Activated T-cell treated with anti-CD3 and anti-CD28 coated beads, Interleukin-2, amount 50 U/mL, for 24 hours (primary cell): Measurements from ENCODE around the gene SSH2.
"Not testable (repeated sequence)": the region's sequence is repeated elsewhere in the genome, so short reads cannot be mapped to it uniquely, and the experiment has no call there.

Source experiments
- DNase-seq: peaks from one replicate; pipeline ENCODE4 v3.0.0-alpha.2; 2020
- H3K27ac Mint-ChIP-seq: 2 replicates; pipeline ENCODE4 v1.8.0; 2020; ENCODE audit warnings: mild to moderate bottlenecking, mixed read lengths
- H3K27me3 Mint-ChIP-seq: 2 replicates; pipeline ENCODE4 v1.8.0; 2020; ENCODE audit warnings: mixed read lengths
- H3K36me3 Mint-ChIP-seq: 2 replicates; pipeline ENCODE4 v1.8.0; 2020; ENCODE audit warnings: low read depth, mixed read lengths
- H3K4me1 Mint-ChIP-seq: 2 replicates; pipeline ENCODE4 v1.8.0; 2020; ENCODE audit warnings: low read depth, mixed read lengths
- H3K4me3 Mint-ChIP-seq: 2 replicates; pipeline ENCODE4 v1.8.0; 2020; ENCODE audit warnings: mild to moderate bottlenecking, moderate library complexity, mixed read lengths
- H3K9me3 Mint-ChIP-seq: 2 replicates; pipeline ENCODE4 v1.8.0; 2020; ENCODE audit warnings: mixed read lengths

SSH2 gene

DNA sequence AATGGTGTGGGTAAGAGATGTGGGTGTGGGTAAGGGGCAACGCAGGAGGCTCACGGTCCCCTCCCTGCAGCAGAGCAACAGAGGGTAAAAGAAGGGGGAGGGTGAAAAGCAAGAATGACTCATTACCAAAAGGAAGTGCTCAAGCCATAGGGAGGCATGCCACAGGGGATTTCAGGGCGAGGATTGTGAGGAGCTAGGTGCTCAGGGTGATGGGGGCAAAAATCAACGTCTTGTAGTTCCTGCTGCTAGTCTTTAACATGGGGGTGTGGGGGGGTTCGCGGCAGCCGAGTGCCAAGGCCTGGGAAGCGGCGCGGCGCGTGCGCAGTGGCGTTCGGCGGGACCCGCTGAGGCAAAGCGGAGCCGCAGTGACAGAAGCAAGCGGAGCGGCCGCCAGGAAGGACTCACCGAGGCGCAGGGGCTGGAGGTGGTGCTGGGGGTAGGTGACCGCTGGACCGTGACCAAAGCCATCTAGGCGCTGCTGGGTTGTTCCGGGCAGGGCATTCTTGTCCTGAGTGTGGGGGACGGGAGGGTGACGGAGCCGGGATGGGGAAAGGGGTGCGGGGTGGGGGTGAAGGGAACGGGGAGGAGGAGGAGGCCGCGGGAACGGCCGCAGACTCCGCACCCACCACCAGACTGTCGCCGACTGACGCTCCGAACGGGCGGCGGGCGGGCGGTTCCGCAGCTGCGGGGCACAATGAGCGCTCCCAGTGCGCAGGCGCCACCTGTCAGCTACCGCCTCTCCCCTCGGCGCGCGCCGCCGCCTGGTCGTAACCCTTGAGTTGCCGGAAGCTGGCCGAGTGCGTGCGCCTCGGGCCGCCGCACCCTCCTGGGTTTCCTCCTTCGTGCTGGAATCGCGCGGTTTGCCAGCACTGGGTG, at the start of gene SSH2:
TSS of gene SSH2 (minus strand) at position 696 of the 876 bp plus-strand sequence. CDS start at position 468, 228 bp downstream.
- peaks cover 30% of the 10 kb centered on the region for H3K4me1 Mint-ChIP-seq
- no peaks in the 10 kb centered on the region for H3K27me3 Mint-ChIP-seq
- no peak within 1 kb of the TSS for H3K4me3 Mint-ChIP-seq
- H3K36me3 Mint-ChIP-seq = peaks cover 19% of the 10 kb centered on the region
- DNase-seq = peak; percentile 91
- H3K27ac Mint-ChIP-seq = no peak within 1 kb of the TSS
- no peaks in the 10 kb centered on the region for H3K9me3 Mint-ChIP-seq

GRCh38 chr17:29977836-29978235, 47.8 kb upstream of the SSH2 start:
- DNase-seq = no peak
- no peak overlapping the region for H3K4me3 Mint-ChIP-seq
- no peak overlapping the region for H3K27ac Mint-ChIP-seq
- no peaks in the 10 kb centered on the region for H3K4me1 Mint-ChIP-seq
- H3K36me3 Mint-ChIP-seq = no peaks in the 10 kb centered on the region
- no peaks in the 10 kb centered on the region for H3K27me3 Mint-ChIP-seq
- no peaks in the 10 kb centered on the region for H3K9me3 Mint-ChIP-seq

- Mint-ChIP-seq H3K4me3 (no peak overlapping the region), H3K27ac (no peak overlapping the region), H3K36me3 (no peaks in the 10 kb centered on the region), H3K4me1 (no peaks in the 10 kb centered on the region), H3K27me3 (no peaks in the 10 kb centered on the region), H3K9me3 (no peaks in the 10 kb centered on the region)
- no peak for DNase-seq
Observed at GRCh38 chr17:29973005-29973404, 43.0 kb upstream of the SSH2 start.

DNA sequence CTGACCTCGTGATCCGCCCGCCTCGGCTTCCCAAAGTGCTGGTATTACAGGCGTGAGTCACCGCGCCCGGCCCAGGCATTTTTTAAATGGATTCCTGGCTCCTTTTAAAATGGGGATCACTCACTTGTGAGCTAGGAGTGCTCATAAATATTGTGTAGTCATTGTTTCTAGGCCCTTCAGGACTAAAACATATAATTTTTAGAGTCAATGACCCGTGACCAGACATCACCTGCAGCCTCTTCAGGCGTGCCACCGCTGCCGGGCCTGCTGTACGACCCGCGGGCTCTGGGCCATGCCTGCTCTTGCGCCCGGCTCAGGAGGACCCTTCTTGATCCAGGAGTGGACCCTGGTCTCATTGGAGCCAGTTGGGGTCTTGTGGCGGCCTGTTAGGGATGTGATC, 42.2 kb upstream of the SSH2 start:
- H3K36me3 Mint-ChIP-seq = no peaks in the 10 kb centered on the region
- DNase-seq = no peak
- H3K27me3 Mint-ChIP-seq = no peaks in the 10 kb centered on the region
- H3K4me3 Mint-ChIP-seq = no peak overlapping the region
- no peaks in the 10 kb centered on the region for H3K9me3 Mint-ChIP-seq
- H3K4me1 Mint-ChIP-seq = no peaks in the 10 kb centered on the region
- no peak overlapping the region for H3K27ac Mint-ChIP-seq

DNA sequence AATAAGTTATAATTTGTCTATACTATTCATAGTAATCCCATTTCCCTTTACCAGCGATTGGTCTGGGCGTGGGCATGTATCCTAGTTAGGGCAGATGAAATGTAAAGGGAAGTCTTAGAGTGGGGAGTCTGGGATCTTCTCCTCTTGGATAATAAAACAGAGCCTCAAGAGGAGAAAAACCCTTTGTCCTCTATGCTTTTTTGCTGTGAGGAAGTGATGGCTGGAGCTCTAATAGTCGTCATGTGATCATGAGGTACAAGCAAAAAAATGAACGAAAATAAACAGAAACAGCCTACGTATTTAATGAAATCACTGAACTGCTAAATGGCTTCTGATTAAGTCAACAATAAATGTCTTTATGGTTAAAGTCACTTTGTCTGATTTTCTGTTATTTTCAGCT, 38.2 kb upstream of the SSH2 start:
- Mint-ChIP-seq H3K9me3 (no peaks in the 10 kb centered on the region), H3K4me3 (no peak overlapping the region), H3K36me3 (no peaks in the 10 kb centered on the region), H3K4me1 (no peaks in the 10 kb centered on the region), H3K27me3 (no peaks in the 10 kb centered on the region), H3K27ac (no peak overlapping the region)
- no peak for DNase-seq

- Mint-ChIP-seq H3K9me3 (peaks cover 2% of the 10 kb centered on the region), H3K27me3 (no peaks in the 10 kb centered on the region), H3K27ac (no peak overlapping the region), H3K36me3 (no peaks in the 10 kb centered on the region), H3K4me1 (no peaks in the 10 kb centered on the region), H3K4me3 (no peak overlapping the region)
- DNase-seq = no peak
Observed at GRCh38 chr17:29962656-29963055, 32.6 kb upstream of the SSH2 start.

DNA sequence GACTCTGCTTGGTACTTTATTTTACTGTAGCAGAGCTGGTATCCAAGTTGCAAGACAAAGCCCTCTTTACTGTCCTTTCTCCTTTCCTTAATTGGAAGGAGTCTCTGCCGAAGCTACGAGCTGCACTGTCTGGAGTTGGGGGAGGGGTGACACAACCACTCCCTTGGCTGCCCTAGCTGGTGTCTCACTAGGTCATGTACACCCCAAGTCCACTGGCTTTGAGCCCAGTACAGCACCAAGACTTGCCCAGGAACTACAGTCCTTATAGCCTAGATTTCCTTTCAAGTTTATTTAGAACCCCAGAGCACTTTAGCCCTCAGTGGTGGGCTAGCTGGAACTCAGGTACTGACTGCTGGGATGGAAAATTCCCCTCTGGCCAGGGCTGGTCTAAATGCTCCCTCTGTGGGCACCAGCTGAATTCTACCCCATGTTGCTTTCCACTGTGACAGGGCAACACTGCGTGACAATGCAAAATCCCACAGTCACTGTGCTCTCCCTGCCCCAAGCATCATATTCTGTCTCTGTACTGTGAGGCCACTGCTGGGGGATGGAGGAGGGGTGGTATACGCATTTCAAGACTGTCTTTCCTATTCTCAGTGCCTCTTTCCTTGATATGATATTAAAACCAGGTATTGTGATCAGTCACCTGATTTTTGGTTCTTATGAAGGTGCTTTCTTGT, 29.8 kb upstream of the SSH2 start:
- DNase-seq = no peak
- no peak overlapping the region for H3K4me3 Mint-ChIP-seq
- H3K27me3 Mint-ChIP-seq = no peaks in the 10 kb centered on the region
- no peak overlapping the region for H3K27ac Mint-ChIP-seq
- no peaks in the 10 kb centered on the region for H3K36me3 Mint-ChIP-seq
- H3K9me3 Mint-ChIP-seq = peaks cover 5% of the 10 kb centered on the region
- no peaks in the 10 kb centered on the region for H3K4me1 Mint-ChIP-seq

DNA sequence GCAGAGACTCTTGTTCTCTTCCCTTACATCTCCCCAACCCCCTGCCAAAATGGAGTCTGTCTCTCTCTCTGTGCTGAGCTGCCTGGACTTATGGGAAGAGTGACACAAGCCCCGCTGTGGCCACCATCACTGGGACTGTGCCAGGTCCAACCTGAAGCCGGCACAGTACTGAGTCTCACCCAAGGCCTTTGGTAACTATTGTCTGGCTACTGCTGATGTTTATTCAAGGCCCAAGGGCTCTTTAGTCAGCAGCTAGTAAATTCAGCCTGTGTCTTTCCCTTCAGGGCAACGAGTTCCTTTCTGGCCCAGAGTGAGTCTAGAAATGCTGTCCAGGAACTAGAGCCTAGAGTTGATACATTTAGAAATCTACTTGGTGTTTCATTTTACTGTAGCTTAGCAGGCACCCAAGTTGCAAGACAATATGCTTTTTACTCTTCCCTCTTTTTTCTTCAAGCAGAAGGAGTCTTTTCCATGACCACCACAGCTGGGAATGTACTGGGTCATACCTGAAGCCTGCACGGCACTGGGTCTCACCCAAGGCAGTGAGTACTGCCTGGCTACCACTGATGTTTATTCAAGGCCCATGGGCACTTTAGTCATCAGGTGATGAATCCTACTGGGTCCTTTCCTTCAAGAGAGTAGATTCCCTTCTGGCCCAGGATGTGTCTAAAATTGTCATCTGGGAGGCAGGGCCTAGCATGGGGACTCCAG, 29.1 kb upstream of the SSH2 start:
- no peak for DNase-seq
- peaks cover 9% of the 10 kb centered on the region for H3K9me3 Mint-ChIP-seq

GRCh38 chr17:29957488-29957887, 27.5 kb upstream of the SSH2 start:
- peaks cover 15% of the 10 kb centered on the region for H3K9me3 Mint-ChIP-seq
- DNase-seq, H3K4me1 Mint-ChIP-seq, H3K27me3 Mint-ChIP-seq, H3K27ac Mint-ChIP-seq, H3K36me3 Mint-ChIP-seq, H3K4me3 Mint-ChIP-seq: not testable (repeated sequence)

More for the DNA sequence above, 29.1 kb upstream of the SSH2 start:
- Mint-ChIP-seq H3K4me3 (no peak overlapping the region), H3K36me3 (no peaks in the 10 kb centered on the region), H3K27ac (no peak overlapping the region), H3K27me3 (no peaks in the 10 kb centered on the region), H3K4me1 (no peaks in the 10 kb centered on the region)

DNA sequence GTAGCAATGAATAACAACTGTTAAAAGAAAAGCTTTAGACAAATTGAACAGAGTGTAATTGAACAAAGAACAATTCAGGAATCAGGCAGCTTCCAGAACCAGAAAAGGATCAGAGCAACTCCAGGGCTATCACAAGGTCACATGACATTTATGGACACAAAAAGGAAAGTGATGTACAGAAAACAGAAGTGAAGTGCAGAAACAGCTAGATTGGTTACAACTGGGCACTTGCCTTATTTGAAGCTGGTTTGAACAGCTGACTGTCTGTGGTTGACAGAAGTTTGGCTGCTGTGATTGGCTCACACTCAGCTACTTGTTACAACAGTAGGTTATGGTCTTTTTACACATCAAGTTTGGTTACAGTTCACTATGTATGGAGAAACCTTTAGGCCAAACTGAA, 26.2 kb upstream of the SSH2 start:
- DNase-seq = no peak
- H3K4me3 Mint-ChIP-seq = no peak overlapping the region
- H3K36me3 Mint-ChIP-seq = peaks cover 1% of the 10 kb centered on the region
- no peak overlapping the region for H3K27ac Mint-ChIP-seq
- H3K9me3 Mint-ChIP-seq = peaks cover 15% of the 10 kb centered on the region
- H3K27me3 Mint-ChIP-seq = no peaks in the 10 kb centered on the region
- no peaks in the 10 kb centered on the region for H3K4me1 Mint-ChIP-seq

DNA sequence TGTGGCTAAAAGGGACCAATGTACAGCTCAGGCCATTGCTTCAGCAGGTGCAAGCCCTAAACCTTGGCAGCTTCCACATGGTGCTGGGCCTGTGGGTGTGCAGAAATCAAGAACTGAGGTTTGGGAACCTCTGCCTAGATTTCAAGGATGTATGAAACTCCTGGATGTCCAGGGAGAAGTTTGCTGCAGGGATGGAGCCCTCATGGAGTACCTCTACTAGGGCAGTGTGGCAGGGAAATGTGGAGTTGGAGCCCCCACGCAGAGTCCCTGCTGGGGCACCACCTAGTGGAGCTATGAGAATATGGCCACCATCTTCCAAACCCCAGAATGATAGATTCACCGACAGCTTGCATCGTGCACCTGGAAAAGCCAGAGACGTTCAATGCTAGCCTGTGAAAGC, 24.4 kb upstream of the SSH2 start:
- no peak for DNase-seq
- H3K4me3 Mint-ChIP-seq = no peak overlapping the region
- H3K4me1 Mint-ChIP-seq = no peaks in the 10 kb centered on the region
- H3K27me3 Mint-ChIP-seq = no peaks in the 10 kb centered on the region
- no peak overlapping the region for H3K27ac Mint-ChIP-seq
- H3K9me3 Mint-ChIP-seq = peaks cover 15% of the 10 kb centered on the region
- peaks cover 1% of the 10 kb centered on the region for H3K36me3 Mint-ChIP-seq

- H3K36me3 Mint-ChIP-seq = peaks cover 1% of the 10 kb centered on the region
- H3K9me3 Mint-ChIP-seq = peaks cover 9% of the 10 kb centered on the region
- no peaks in the 10 kb centered on the region for H3K4me1 Mint-ChIP-seq
- H3K4me3 Mint-ChIP-seq = no peak overlapping the region
- H3K27ac Mint-ChIP-seq = no peak overlapping the region
- DNase-seq = no peak
- no peaks in the 10 kb centered on the region for H3K27me3 Mint-ChIP-seq
Observed at GRCh38 chr17:29949696-29950095, 19.7 kb upstream of the SSH2 start.

DNA sequence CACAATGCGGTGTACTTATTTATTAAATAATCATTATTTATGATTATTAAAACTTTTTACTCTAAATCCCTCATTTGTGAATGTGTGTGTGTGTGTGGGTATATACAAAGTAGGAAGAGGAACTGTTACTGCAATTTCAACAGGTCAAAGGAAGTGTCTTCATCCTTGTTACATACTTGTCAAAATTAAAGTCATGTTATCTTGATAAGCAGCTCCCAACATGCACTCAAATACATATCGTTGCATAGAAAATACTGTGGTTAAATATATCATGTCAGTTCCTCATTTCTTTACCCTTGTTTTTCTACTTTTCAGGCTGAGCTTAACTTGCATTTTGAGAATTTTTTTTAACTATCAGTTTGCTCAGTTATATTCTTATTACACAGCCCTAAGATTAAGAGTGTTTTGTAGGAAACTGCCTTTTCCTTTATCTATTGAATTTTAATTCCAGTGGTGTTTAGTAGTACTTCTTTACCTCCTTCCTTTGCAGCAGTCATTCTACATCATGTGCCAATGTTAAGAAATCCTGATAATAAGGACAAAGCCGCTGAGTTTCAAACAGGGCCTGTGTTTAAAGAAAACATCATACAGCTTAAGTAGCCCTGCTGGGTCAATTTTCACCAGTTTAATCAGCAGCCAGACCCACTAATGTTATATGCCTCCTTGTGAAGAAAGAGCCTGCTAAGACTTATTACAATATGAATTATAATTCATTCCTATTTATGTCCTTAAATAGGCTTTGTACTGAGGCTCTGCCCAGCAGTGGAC, 18.6 kb upstream of the SSH2 start:
- H3K4me1 Mint-ChIP-seq = no peaks in the 10 kb centered on the region
- H3K27ac Mint-ChIP-seq = no peak overlapping the region
- DNase-seq = no peak
- H3K9me3 Mint-ChIP-seq = peaks cover 4% of the 10 kb centered on the region
- H3K4me3 Mint-ChIP-seq = no peak overlapping the region
- no peaks in the 10 kb centered on the region for H3K27me3 Mint-ChIP-seq
- H3K36me3 Mint-ChIP-seq = no peaks in the 10 kb centered on the region

DNA sequence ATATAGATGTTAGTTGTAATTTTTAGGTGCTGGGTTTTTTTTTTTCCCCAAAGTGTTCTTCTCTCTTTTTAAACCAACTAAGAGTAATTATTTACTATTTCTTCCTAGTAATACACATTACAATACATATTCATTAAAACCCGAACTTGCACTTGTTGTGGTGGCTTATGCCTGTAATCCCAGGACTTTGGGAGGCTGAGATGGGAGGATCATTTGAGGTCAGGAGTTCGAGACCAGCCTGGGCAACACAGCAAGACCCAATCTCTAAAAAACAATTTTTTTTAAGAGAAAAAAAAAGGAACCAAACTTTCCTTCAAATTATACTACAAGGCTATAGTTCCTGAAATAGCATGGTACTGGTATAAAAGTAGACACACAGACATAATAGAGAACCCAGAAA, 15.3 kb upstream of the SSH2 start:
- Mint-ChIP-seq H3K4me3 (no peak overlapping the region), H3K4me1 (no peaks in the 10 kb centered on the region)

More for the DNA sequence above, 15.3 kb upstream of the SSH2 start:
- Mint-ChIP-seq H3K9me3 (no peaks in the 10 kb centered on the region), H3K36me3 (no peaks in the 10 kb centered on the region), H3K27ac (no peak overlapping the region), H3K27me3 (no peaks in the 10 kb centered on the region)
- DNase-seq = no peak
